ENCODE measurements around the gene TANC2.

DNA sequence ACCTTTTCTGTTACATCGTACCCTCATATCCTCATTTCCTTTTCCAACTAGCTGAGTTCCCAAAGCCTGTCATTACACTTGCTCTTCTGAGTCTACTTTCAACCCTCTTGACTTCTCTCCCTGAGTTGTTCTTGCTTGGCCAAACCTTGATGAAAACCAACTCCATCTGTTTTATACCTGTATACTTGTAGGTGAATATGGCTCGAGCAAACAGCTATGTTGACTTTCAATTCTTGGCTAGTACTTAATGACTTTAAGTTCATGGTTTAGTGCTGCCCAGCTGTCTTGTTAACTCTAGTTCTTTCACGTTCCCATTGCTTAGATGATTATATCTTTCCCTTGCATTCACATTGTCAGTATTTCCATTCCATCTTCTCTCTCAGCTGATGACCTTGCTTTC, 14.8 kb downstream of the TANC2 start:
- TF ChIP-seq, protein P1, sequence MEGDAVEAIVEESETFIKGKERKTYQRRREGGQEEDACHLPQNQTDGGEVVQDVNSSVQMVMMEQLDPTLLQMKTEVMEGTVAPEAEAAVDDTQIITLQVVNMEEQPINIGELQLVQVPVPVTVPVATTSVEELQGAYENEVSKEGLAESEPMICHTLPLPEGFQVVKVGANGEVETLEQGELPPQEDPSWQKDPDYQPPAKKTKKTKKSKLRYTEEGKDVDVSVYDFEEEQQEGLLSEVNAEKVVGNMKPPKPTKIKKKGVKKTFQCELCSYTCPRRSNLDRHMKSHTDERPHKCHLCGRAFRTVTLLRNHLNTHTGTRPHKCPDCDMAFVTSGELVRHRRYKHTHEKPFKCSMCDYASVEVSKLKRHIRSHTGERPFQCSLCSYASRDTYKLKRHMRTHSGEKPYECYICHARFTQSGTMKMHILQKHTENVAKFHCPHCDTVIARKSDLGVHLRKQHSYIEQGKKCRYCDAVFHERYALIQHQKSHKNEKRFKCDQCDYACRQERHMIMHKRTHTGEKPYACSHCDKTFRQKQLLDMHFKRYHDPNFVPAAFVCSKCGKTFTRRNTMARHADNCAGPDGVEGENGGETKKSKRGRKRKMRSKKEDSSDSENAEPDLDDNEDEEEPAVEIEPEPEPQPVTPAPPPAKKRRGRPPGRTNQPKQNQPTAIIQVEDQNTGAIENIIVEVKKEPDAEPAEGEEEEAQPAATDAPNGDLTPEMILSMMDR (IDR thresholded peaks at IDR 0.05) = no peak
- TF ChIP-seq, protein P2, sequence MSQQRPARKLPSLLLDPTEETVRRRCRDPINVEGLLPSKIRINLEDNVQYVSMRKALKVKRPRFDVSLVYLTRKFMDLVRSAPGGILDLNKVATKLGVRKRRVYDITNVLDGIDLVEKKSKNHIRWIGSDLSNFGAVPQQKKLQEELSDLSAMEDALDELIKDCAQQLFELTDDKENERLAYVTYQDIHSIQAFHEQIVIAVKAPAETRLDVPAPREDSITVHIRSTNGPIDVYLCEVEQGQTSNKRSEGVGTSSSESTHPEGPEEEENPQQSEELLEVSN (IDR thresholded peaks at IDR 0.05; ENCODE audit: borderline replicate concordance, low read depth) = no peak
- no peak for TF ChIP-seq ESRRA (IDR thresholded peaks at IDR 0.05; ENCODE audit: borderline replicate concordance, low read length)
- TF ChIP-seq, protein P3, sequence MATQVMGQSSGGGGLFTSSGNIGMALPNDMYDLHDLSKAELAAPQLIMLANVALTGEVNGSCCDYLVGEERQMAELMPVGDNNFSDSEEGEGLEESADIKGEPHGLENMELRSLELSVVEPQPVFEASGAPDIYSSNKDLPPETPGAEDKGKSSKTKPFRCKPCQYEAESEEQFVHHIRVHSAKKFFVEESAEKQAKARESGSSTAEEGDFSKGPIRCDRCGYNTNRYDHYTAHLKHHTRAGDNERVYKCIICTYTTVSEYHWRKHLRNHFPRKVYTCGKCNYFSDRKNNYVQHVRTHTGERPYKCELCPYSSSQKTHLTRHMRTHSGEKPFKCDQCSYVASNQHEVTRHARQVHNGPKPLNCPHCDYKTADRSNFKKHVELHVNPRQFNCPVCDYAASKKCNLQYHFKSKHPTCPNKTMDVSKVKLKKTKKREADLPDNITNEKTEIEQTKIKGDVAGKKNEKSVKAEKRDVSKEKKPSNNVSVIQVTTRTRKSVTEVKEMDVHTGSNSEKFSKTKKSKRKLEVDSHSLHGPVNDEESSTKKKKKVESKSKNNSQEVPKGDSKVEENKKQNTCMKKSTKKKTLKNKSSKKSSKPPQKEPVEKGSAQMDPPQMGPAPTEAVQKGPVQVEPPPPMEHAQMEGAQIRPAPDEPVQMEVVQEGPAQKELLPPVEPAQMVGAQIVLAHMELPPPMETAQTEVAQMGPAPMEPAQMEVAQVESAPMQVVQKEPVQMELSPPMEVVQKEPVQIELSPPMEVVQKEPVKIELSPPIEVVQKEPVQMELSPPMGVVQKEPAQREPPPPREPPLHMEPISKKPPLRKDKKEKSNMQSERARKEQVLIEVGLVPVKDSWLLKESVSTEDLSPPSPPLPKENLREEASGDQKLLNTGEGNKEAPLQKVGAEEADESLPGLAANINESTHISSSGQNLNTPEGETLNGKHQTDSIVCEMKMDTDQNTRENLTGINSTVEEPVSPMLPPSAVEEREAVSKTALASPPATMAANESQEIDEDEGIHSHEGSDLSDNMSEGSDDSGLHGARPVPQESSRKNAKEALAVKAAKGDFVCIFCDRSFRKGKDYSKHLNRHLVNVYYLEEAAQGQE (IDR thresholded peaks at IDR 0.05) = no peak
